GM10248 (cell line): ENCODE data around the gene GPSM1.
A peak's percentile ranks its signal among the peaks of the same experiment; 100 is the strongest.

ENCODE experiments used
- CTCF ChIA-PET: fragments of 300-600 bp; sonication (Branson Sonifier 250); formaldehyde crosslinking; extraction: SDS; loops from one replicate; lab custom pipeline; 2021; ENCODE audit warnings: antibody characterized with exemption; lab: Yijun Ruan, JAX
- POLR2A ChIA-PET: fragments of 350-650 bp; sonication (Branson Sonifier 250); formaldehyde crosslinking; extraction: SDS; loops from one replicate; lab custom pipeline; 2020; ENCODE audit warnings: antibody characterized with exemption; lab: Yijun Ruan, JAX
- DNase-seq: peaks from one replicate; pipeline ENCODE4 v3.0.0; 2012; ENCODE audit errors: extremely low spot score
- CTCF ChIP-seq: IDR thresholded peaks from 2 replicates; pipeline ENCODE4 v1.5.1; 2012; ENCODE audit warnings: mild to moderate bottlenecking, low read depth; ENCODE audit errors: extremely low read depth, missing control alignments, control extremely low read depth

GPSM1 gene

GRCh38 chr9:136370687-136371532 is 43.6 kb downstream of the GPSM1 start:
- DNase-seq: no peak
- ChIA-PET CTCF (interaction anchor here (5.4 kb wide), 1 partner anchor 8 kb away, joined by 39 read pairs; the partner anchor contains the start of gene DNLZ), POLR2A (no interaction called here)
- no peak for TF ChIP-seq CTCF

- no peak for DNase-seq
These were observed 44.2 kb downstream of the GPSM1 start for GRCh38 chr9:136371533-136371880.

GRCh38 chr9:136372006-136372405 is 44.7 kb downstream of the GPSM1 start:
- no peak for TF ChIP-seq CTCF
- DNase-seq: no peak
- POLR2A ChIA-PET: no interaction called here
- CTCF ChIA-PET: interaction anchor here (5.4 kb wide), 1 partner anchor 9 kb away, joined by 39 read pairs; the partner anchor contains the start of gene DNLZ

More at GRCh38 chr9:136371533-136371880, 44.2 kb downstream of the GPSM1 start:
- ChIA-PET CTCF (interaction anchor here (5.4 kb wide), 1 partner anchor 9 kb away, joined by 39 read pairs; the partner anchor contains the start of gene DNLZ), POLR2A (no interaction called here)
- no peak for TF ChIP-seq CTCF

DNA sequence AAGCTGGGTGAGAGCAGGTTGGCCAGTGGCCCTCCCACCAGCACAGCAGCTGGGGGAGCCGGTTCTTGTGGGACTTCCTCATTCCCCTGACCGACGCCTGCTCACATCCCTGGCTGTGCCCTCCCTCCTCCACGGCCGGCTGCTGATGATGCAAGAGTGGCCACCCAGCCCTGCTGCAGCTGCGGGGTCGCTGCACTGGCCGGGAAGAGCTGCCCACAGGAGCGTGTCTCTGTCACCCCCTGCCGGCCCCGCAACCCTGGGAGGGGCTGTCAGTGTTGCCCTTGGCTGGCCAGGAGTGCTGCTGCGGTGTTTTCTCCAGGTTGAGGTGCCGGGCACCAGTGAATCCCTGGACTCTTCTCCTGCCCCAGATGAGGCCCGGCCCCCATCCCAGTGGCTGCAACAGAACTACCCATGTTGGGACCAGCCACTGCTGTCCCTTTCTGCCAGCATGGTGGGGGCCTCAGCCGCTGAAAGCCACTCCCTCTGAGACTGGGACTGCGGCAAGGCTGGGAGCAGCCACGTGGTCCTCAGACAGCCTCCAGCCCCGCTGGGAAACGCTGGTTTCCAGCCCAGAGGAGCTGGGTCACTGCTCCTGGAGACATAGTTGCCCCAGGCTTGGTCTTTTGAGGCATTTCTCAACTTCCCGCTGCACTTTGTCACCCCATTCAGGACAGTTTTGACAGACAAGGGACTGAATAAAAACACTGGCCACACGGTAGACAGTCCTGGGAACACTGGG is 45.4 kb downstream of the GPSM1 start:
- peak; percentile 50 for DNase-seq
- ChIA-PET POLR2A (interaction anchor here (0.6 kb wide), 1 partner anchor 13 kb away, joined by 4 read pairs; no protein-coding TSS in a partner anchor), CTCF (interaction anchor here (5.4 kb wide), 1 partner anchor 10 kb away, joined by 39 read pairs; the partner anchor contains the start of gene DNLZ)
- peak; percentile 11 for TF ChIP-seq CTCF

GRCh38 chr9:136373300-136374182 is 46.2 kb downstream of the GPSM1 start, which contains the start of gene CARD9:
TSS of gene CARD9 (minus strand) at chr9:136373669. CDS start at chr9:136372078, 1,591 bp downstream.
- POLR2A ChIA-PET: no interaction called here
- DNase-seq: peak; percentile 75
- CTCF ChIA-PET: interaction anchor here (1.0 to 5.4 kb wide), 3 partner anchors 11 to 17 kb away, joined by 3 to 39 read pairs (median 3); partner anchors contain the start of gene DNLZ
- no peak for TF ChIP-seq CTCF
